ENCODE data around the gene ZMYND11.

DNA sequence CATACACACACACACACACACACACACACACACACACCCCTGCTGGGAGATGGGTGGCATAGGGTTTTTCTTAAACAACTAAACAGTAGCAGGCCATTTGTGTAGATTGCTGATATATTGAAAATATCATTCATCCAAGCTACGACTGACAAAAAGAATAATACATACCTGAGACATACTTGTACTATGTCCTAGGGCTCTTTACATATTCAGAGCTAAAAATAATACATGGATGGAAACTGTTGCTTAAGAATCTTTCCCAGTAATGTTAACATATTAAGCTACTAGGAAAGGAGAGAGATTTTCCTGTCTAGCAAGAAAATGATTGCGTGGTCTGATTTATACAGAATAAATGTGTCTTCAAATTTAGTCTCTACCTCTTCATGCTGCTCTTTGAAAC is 46.0 kb upstream of the ZMYND11 start:
- TF ChIP-seq, protein P1, sequence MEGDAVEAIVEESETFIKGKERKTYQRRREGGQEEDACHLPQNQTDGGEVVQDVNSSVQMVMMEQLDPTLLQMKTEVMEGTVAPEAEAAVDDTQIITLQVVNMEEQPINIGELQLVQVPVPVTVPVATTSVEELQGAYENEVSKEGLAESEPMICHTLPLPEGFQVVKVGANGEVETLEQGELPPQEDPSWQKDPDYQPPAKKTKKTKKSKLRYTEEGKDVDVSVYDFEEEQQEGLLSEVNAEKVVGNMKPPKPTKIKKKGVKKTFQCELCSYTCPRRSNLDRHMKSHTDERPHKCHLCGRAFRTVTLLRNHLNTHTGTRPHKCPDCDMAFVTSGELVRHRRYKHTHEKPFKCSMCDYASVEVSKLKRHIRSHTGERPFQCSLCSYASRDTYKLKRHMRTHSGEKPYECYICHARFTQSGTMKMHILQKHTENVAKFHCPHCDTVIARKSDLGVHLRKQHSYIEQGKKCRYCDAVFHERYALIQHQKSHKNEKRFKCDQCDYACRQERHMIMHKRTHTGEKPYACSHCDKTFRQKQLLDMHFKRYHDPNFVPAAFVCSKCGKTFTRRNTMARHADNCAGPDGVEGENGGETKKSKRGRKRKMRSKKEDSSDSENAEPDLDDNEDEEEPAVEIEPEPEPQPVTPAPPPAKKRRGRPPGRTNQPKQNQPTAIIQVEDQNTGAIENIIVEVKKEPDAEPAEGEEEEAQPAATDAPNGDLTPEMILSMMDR (IDR thresholded peaks at IDR 0.05; ENCODE audit: low read length): no peak
- TF ChIP-seq EZH2 (IDR thresholded peaks at IDR 0.05; ENCODE audit: borderline replicate concordance, low read length): no peak

Data from OCI-LY1 (cell line).